IMR-90 (cell line): ENCODE measurements around the gene C6orf47.

Experiments used
- CEBPB ChIP-seq: IDR thresholded peaks from 2 replicates; pipeline ENCODE4 v1.6.1; 2012; ENCODE audit warnings: low read depth, low read length, improper control_type of control experiment
- MAFK ChIP-seq: IDR thresholded peaks from 2 replicates; pipeline ENCODE4 v1.6.1; 2012; ENCODE audit warnings: low read depth, low read length, improper control_type of control experiment
- NFE2L2 ChIP-seq: fragments of 150-350 bp; IDR thresholded peaks from 2 replicates; pipeline ENCODE4 v1.6.1; 2016; ENCODE audit warnings: low read depth, mild to moderate bottlenecking, low read length
- POLR2A ChIP-seq: IDR thresholded peaks from 2 replicates; pipeline ENCODE4 v1.6.1; 2012; ENCODE audit warnings: mild to moderate bottlenecking, low read depth, low read length
- RFX5 ChIP-seq: IDR thresholded peaks from 2 replicates; pipeline ENCODE4 v1.8.0; 2012; ENCODE audit warnings: low read depth, mild to moderate bottlenecking, low read length, moderate library complexity
- TF ChIP-seq, protein P1 (sequence below): conservative IDR thresholded peaks from 2 replicates; pipeline ENCODE4 v1.5.1; 2012; ENCODE audit warnings: mild to moderate bottlenecking, low read depth, low read length, improper control_type of control experiment

DNA sequence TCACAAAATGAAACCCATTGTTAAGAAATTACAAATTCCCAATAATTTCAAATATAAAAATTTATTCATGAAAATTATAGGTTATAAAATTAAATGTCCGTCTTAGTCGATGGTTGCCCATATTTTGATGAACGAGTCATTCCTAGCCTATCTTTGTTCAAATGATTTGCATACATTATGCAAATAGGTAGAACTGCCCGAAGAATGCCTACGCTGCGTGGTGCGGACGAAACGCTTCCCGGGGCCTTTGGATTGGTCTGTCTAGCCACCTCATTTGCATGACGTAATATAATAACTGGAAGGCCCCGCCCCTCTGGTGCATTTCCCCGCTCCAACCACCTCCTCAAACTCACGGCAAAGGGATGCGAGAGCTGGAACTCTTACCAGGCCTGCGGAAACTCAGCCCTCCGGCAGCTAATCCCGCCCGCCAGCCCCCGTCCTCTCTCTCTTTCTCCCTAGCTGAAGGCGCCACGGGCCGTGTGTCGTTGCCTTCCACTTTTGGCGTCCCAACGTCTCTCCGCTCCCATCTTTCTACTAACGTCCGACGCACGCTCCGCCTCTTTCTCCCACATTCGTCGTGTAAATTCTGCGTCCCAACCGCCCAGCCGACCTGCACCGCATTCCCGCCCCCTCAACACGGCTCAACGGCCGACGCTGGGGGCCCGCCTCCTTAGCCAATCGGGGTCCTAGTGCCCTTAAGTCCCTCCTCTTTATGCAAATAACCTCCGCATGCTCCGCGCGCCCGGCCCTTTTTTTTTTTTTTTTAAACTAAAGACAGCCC, 40.6 kb downstream of the C6orf47 start:
- TF ChIP-seq RFX5: 0 out of 2 replicates have a peak, but pooled peaks have one; percentile 15
- TF ChIP-seq, protein P1, sequence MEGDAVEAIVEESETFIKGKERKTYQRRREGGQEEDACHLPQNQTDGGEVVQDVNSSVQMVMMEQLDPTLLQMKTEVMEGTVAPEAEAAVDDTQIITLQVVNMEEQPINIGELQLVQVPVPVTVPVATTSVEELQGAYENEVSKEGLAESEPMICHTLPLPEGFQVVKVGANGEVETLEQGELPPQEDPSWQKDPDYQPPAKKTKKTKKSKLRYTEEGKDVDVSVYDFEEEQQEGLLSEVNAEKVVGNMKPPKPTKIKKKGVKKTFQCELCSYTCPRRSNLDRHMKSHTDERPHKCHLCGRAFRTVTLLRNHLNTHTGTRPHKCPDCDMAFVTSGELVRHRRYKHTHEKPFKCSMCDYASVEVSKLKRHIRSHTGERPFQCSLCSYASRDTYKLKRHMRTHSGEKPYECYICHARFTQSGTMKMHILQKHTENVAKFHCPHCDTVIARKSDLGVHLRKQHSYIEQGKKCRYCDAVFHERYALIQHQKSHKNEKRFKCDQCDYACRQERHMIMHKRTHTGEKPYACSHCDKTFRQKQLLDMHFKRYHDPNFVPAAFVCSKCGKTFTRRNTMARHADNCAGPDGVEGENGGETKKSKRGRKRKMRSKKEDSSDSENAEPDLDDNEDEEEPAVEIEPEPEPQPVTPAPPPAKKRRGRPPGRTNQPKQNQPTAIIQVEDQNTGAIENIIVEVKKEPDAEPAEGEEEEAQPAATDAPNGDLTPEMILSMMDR: no peak
- TF ChIP-seq MAFK: peak; percentile 61
- TF ChIP-seq POLR2A: peak; percentile 84; the same call in 1 of the 2 replicates
- peak; percentile 76 for TF ChIP-seq CEBPB
- TF ChIP-seq NFE2L2: no peak
